ENCODE data around the gene TIGD1.

The TIGD1 gene

GRCh38 chr2:232541195-232541960, 9.0 kb downstream of the TIGD1 start:
- Histone ChIP-seq H3K4me1 (ENCODE audit: control insufficient read depth, insufficient read depth, low read length, poor library complexity, severe bottlenecking) (no peaks in the 10 kb centered on the region), H3K27ac (ENCODE audit: insufficient read depth, low read length, poor library complexity, severe bottlenecking) (no peak overlapping the region), H3K36me3 (ENCODE audit: control insufficient read depth, insufficient read depth, low read length) (peaks cover 2% of the 10 kb centered on the region), H3K9me3 (ENCODE audit: control insufficient read depth, low read length) (no peaks in the 10 kb centered on the region), H3K4me3 (ENCODE audit: insufficient read depth, low read depth, low read length, poor library complexity, severe bottlenecking) (no peak overlapping the region), H3K27me3 (replicated peaks; ENCODE audit: control insufficient read depth, insufficient read depth, low read length, poor library complexity, severe bottlenecking) (no peaks in the 10 kb centered on the region)
- no peak for DNase-seq

DNA sequence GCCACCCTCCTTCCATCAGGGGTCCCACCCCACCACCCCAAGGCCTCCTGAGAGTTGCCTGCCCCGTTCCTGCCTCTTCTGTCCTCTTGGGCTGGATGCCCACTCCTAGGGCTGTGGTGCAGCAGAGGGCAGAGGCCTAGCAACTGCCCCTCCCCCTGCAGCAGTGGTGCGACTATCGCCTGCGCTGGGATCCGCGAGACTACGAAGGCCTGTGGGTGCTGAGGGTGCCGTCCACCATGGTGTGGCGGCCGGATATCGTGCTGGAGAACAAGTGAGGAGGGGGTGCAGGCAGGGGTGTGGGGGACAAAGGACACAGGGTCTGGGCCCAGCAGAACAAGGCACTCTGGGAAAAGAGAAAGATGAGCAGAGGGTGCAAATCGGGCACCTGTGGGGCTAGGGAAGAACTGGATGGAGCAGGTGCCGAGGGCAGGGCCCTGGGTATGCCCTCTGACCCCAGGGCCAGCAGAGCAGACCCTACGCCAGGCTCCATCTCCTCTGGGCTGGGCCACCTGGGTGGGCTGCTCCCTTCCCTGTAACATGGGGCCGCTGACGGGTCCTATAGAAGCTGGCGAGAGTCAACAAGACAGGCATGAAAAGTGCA, 9.8 kb downstream of the TIGD1 start:
- Histone ChIP-seq H3K9me3 (ENCODE audit: control insufficient read depth, low read length) (no peaks in the 10 kb centered on the region), H3K27me3 (replicated peaks; ENCODE audit: control insufficient read depth, insufficient read depth, low read length, poor library complexity, severe bottlenecking) (no peaks in the 10 kb centered on the region), H3K4me1 (ENCODE audit: control insufficient read depth, insufficient read depth, low read length, poor library complexity, severe bottlenecking) (no peaks in the 10 kb centered on the region), H3K4me3 (ENCODE audit: insufficient read depth, low read depth, low read length, poor library complexity, severe bottlenecking) (no peak overlapping the region), H3K27ac (ENCODE audit: insufficient read depth, low read length, poor library complexity, severe bottlenecking) (no peak overlapping the region), H3K36me3 (ENCODE audit: control insufficient read depth, insufficient read depth, low read length) (peaks cover 2% of the 10 kb centered on the region)
- no peak for DNase-seq

DNA sequence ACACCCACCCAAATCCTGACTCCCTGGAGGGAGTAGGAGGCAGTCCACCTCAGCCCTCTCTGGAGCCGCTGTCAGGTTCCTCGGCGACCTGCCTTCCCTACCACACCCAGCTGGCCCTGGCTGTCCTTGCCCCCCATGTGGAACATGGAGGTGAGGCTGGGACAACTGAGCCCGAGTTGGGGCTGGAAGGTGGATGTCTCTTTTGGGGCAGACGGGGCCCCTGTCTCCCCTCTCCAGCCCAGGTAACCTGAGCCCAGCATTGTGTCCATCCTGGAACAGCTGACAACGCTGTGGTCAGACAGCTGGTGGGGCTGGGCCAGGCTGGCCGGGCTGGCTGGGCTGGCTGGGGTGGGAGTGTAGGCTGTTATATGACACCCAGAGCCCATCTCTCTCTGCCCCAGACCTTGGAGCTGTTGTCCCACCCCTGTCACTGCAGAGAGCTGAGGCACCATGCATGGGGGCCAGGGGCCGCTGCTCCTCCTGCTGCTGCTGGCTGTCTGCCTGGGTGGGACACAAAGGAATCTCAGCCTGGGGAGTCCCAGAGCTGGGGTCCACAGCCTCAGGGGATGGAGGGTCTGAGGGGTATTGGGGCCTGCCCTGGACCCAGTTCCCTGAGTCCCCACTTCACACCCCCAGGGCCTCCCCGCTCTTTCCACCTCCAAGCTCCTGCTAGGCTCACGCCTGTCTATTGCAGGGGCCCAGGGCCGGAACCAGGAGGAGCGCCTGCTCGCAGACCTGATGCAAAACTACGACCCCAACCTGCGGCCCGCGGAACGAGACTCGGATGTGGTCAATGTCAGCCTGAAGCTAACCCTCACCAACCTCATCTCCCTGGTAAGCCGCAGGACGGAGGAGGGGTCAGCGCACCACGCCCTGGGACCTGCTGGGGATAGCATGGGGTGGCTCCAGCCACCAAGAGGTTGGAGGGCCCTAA, 10.8 kb downstream of the TIGD1 start, which contains the start of gene CHRNG:
Gene CHRNG, plus strand, starts transcription at position 395 of the 934 bp plus-strand sequence. Its CDS starts 56 bp downstream, at position 451.
- no peak within 1 kb of the TSS for H3K27ac ChIP-seq (ENCODE audit: insufficient read depth, low read length, poor library complexity, severe bottlenecking)
- H3K9me3 ChIP-seq (ENCODE audit: control insufficient read depth, low read length): no peaks in the 10 kb centered on the region
- H3K36me3 ChIP-seq (ENCODE audit: control insufficient read depth, insufficient read depth, low read length): no peaks in the 10 kb centered on the region
- no peak for DNase-seq
- no peaks in the 10 kb centered on the region for H3K27me3 ChIP-seq (replicated peaks; ENCODE audit: control insufficient read depth, insufficient read depth, low read length, poor library complexity, severe bottlenecking)
- H3K4me1 ChIP-seq (ENCODE audit: control insufficient read depth, insufficient read depth, low read length, poor library complexity, severe bottlenecking): no peaks in the 10 kb centered on the region
- H3K4me3 ChIP-seq (ENCODE audit: insufficient read depth, low read depth, low read length, poor library complexity, severe bottlenecking): no peak within 1 kb of the TSS

- H3K9me3 ChIP-seq (ENCODE audit: control insufficient read depth, low read length): no peaks in the 10 kb centered on the region
- no peak overlapping the region for H3K27ac ChIP-seq (ENCODE audit: insufficient read depth, low read length, poor library complexity, severe bottlenecking)
- H3K27me3 ChIP-seq (replicated peaks; ENCODE audit: control insufficient read depth, insufficient read depth, low read length, poor library complexity, severe bottlenecking): no peaks in the 10 kb centered on the region
- H3K4me1 ChIP-seq (ENCODE audit: control insufficient read depth, insufficient read depth, low read length, poor library complexity, severe bottlenecking): no peaks in the 10 kb centered on the region
- no peaks in the 10 kb centered on the region for H3K36me3 ChIP-seq (ENCODE audit: control insufficient read depth, insufficient read depth, low read length)
- no peak for DNase-seq
- H3K4me3 ChIP-seq (ENCODE audit: insufficient read depth, low read depth, low read length, poor library complexity, severe bottlenecking): no peak overlapping the region
Observed at GRCh38 chr2:232538671-232539070, 11.7 kb downstream of the TIGD1 start.

GRCh38 chr2:232537499-232537898, 12.9 kb downstream of the TIGD1 start:
- H3K9me3 ChIP-seq (ENCODE audit: control insufficient read depth, low read length): no peaks in the 10 kb centered on the region

DNA sequence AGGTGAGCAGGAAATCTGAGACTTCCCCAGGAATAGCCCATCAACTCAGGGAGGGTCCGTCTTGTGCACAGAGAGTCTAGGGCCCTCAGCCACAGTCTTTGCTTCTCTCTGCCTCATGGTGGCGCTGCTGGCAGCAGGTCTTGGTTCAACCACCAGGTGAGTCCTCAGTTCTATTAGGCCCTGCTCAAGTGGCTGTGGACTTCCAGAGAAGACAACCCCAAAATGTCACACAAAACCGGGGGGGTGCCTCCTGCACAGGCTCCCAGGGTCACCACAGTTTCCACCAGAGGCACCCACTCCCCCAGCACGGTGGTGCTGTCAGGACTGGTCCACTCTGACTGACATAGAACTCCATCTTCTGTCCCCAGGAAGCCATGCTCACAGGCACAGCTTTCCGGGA, 13.3 kb downstream of the TIGD1 start:
- Histone ChIP-seq H3K27me3 (replicated peaks; ENCODE audit: control insufficient read depth, insufficient read depth, low read length, poor library complexity, severe bottlenecking) (no peaks in the 10 kb centered on the region), H3K4me1 (ENCODE audit: control insufficient read depth, insufficient read depth, low read length, poor library complexity, severe bottlenecking) (no peaks in the 10 kb centered on the region), H3K4me3 (ENCODE audit: insufficient read depth, low read depth, low read length, poor library complexity, severe bottlenecking) (no peak overlapping the region), H3K36me3 (ENCODE audit: control insufficient read depth, insufficient read depth, low read length) (no peaks in the 10 kb centered on the region), H3K9me3 (ENCODE audit: control insufficient read depth, low read length) (no peaks in the 10 kb centered on the region), H3K27ac (ENCODE audit: insufficient read depth, low read length, poor library complexity, severe bottlenecking) (no peak overlapping the region)
- DNase-seq: no peak

More at GRCh38 chr2:232537499-232537898, 12.9 kb downstream of the TIGD1 start:
- no peaks in the 10 kb centered on the region for H3K4me1 ChIP-seq (ENCODE audit: control insufficient read depth, insufficient read depth, low read length, poor library complexity, severe bottlenecking)
- no peak overlapping the region for H3K27ac ChIP-seq (ENCODE audit: insufficient read depth, low read length, poor library complexity, severe bottlenecking)
- H3K4me3 ChIP-seq (ENCODE audit: insufficient read depth, low read depth, low read length, poor library complexity, severe bottlenecking): no peak overlapping the region
- H3K36me3 ChIP-seq (ENCODE audit: control insufficient read depth, insufficient read depth, low read length): no peaks in the 10 kb centered on the region
- no peaks in the 10 kb centered on the region for H3K27me3 ChIP-seq (replicated peaks; ENCODE audit: control insufficient read depth, insufficient read depth, low read length, poor library complexity, severe bottlenecking)
- DNase-seq: no peak

GRCh38 chr2:232535761-232536530, 14.4 kb downstream of the TIGD1 start:
- Histone ChIP-seq H3K4me3 (ENCODE audit: insufficient read depth, low read depth, low read length, poor library complexity, severe bottlenecking) (no peak overlapping the region), H3K36me3 (ENCODE audit: control insufficient read depth, insufficient read depth, low read length) (no peaks in the 10 kb centered on the region), H3K9me3 (ENCODE audit: control insufficient read depth, low read length) (no peaks in the 10 kb centered on the region), H3K4me1 (ENCODE audit: control insufficient read depth, insufficient read depth, low read length, poor library complexity, severe bottlenecking) (no peaks in the 10 kb centered on the region), H3K27me3 (replicated peaks; ENCODE audit: control insufficient read depth, insufficient read depth, low read length, poor library complexity, severe bottlenecking) (no peaks in the 10 kb centered on the region), H3K27ac (ENCODE audit: insufficient read depth, low read length, poor library complexity, severe bottlenecking) (no peak overlapping the region)
- DNase-seq: no peak

DNA sequence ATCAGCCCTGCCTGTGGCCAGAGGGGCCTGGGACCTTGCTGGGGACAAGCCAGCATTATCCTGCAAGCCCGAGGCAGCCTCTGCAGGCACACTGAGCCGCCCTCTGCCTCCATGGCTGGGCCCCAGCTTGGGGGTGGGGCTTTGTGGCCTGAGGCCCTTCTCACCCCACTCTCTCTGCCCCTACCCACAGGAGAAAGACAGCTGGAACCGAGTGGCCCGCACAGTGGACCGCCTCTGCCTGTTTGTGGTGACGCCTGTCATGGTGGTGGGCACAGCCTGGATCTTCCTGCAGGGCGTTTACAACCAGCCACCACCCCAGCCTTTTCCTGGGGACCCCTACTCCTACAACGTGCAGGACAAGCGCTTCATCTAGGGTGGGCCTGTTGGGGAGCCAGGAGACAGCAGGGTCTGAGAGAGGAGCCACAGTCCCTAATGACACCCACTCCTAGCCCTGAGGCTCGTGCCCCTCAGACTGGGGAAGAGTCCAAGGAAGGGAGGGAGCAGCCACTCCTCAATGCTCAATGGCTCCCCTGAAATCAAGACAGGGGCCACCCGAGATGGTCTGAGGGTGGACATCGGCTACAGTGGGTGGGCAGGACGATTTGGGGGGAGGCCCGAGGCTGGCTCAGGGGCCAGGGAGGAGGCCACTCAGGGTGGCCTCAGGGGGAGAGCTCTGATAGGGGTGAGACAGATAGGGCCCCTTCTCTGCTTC, 15.3 kb downstream of the TIGD1 start:
- H3K9me3 ChIP-seq (ENCODE audit: control insufficient read depth, low read length): no peaks in the 10 kb centered on the region
- no peaks in the 10 kb centered on the region for H3K27me3 ChIP-seq (replicated peaks; ENCODE audit: control insufficient read depth, insufficient read depth, low read length, poor library complexity, severe bottlenecking)
- no peak for DNase-seq
- no peaks in the 10 kb centered on the region for H3K36me3 ChIP-seq (ENCODE audit: control insufficient read depth, insufficient read depth, low read length)
- H3K4me1 ChIP-seq (ENCODE audit: control insufficient read depth, insufficient read depth, low read length, poor library complexity, severe bottlenecking): no peaks in the 10 kb centered on the region
- no peak overlapping the region for H3K4me3 ChIP-seq (ENCODE audit: insufficient read depth, low read depth, low read length, poor library complexity, severe bottlenecking)
- H3K27ac ChIP-seq (ENCODE audit: insufficient read depth, low read length, poor library complexity, severe bottlenecking): no peak overlapping the region

Measured in effector memory CD4-positive, alpha-beta T cell (primary cell).